K562 (cell line): ENCODE data around the gene ASCC1. TPM values are rescaled to one million over a fixed set of nuclear protein-coding genes. Genes with fewer than 3 reads are reported as not detected.

Experiments used
- ATAC-seq: fragments of 200-7000 bp; cut with Tn5 transposase; 3 replicates; pipeline ENCODE4 v1.9.1; 2020; ENCODE audit warnings: moderate library complexity
- BruUV-seq: library from RNA; stranded (reverse); fragments of 400-500 nt; replicated peaks from 2 replicates; lab custom pipeline; 2021; lab: Mats Ljungman, UMichigan
- CTCF ChIA-PET: fragments of 300-600 bp; formaldehyde crosslinking; extraction: SDS; loops from one replicate; lab custom pipeline; 2021; ENCODE audit warnings: low intra/inter-chr PET ratio; lab: Yijun Ruan, JAX
- POLR2A ChIA-PET: fragments of 300-600, 350-650 bp; sonication (Branson Sonifier 250); formaldehyde crosslinking; extraction: SDS; loops from one replicate; lab custom pipeline; 2021; ENCODE audit warnings: antibody characterized with exemption, inconsistent platforms; lab: Yijun Ruan, JAX
- DNase-seq, 4 experiments: peaks; one replicate each; pipeline versions ENCODE4 v3.0.0 to v3.0.0-alpha.2; 2011 to 2018; ENCODE audit warnings: low spot score in 3 of 4, mixed read lengths in 3 of 4; ENCODE audit errors: extremely low read depth in 1 of 4
- FAIRE-seq: peaks from 2 replicates; lab custom pipeline; 2011; peaks lifted over from hg19 to GRCh38; lab: Jason Lieb, UNC
- H2AFZ ChIP-seq: 2 replicates; pipeline ENCODE4 v1.6.0; 2011; ENCODE audit warnings: low read depth, low read length, control low read depth, inconsistent platforms
- H3K27ac ChIP-seq: fragments of 200-600 bp; 3 replicates; pipeline ENCODE4 v1.8.0; 2011; ENCODE audit warnings: low read depth, mild to moderate bottlenecking, control low read depth, inconsistent platforms, low read length, moderate library complexity, mixed read lengths; ENCODE audit errors: extremely low read depth
- H3K27me3 ChIP-seq, 2 experiments: fragments of 300-600 bp in 1 of 2; 2 replicates in 1 of 2; 3 replicates in 1 of 2; pipeline versions ENCODE4 v1.6.0 to v1.8.0; 2011; ENCODE audit warnings: inconsistent platforms in 2 of 2, low read length in 2 of 2, mild to moderate bottlenecking in 1 of 2, mixed read lengths in 1 of 2, moderate library complexity in 1 of 2; ENCODE audit not compliant: control insufficient read depth in 2 of 2, insufficient read depth in 2 of 2
- H3K36me3 ChIP-seq: fragments of 300-600 bp; 3 replicates; pipeline ENCODE4 v1.8.0; 2011; ENCODE audit warnings: mild to moderate bottlenecking, low read length, inconsistent platforms; ENCODE audit not compliant: control insufficient read depth, insufficient read depth
- H3K4me1 ChIP-seq, 2 experiments: fragments of 200-600 bp in 1 of 2; replicated peaks in 1 of 2; 2 replicates in 1 of 2; 3 replicates in 1 of 2; pipeline versions ENCODE4 v1.5.1 to v1.8.0; 2011; ENCODE audit warnings: inconsistent platforms in 2 of 2, low read length in 2 of 2, mild to moderate bottlenecking in 1 of 2, mixed read lengths in 1 of 2, moderate library complexity in 1 of 2; ENCODE audit not compliant: control insufficient read depth in 2 of 2, insufficient read depth in 2 of 2
- H3K4me2 ChIP-seq: 2 replicates; pipeline ENCODE4 v1.6.1; 2011; ENCODE audit warnings: low read length, control low read depth, inconsistent platforms, mixed read lengths; ENCODE audit not compliant: insufficient read depth
- H3K4me3 ChIP-seq: fragments of 200-600 bp; sonication (generic), shearing (Covaris generic); 2 replicates; pipeline ENCODE4 v1.5.1; 2016; ENCODE audit warnings: control low read depth, inconsistent platforms
- H3K79me2 ChIP-seq: fragments of 200-600 bp; 3 replicates; pipeline ENCODE4 v1.8.0; 2011; ENCODE audit warnings: low read length, inconsistent platforms; ENCODE audit not compliant: control insufficient read depth, insufficient read depth
- H3K9ac ChIP-seq, 2 experiments: 2 replicates each; pipeline versions ENCODE4 v1.6.0 to v1.6.1; 2011; ENCODE audit warnings: low read depth in 2 of 2, low read length in 2 of 2, control low read depth in 1 of 2, inconsistent platforms in 1 of 2, mild to moderate bottlenecking in 1 of 2, mixed read lengths in 1 of 2; ENCODE audit not compliant: insufficient read depth in 1 of 2
- H3K9me1 ChIP-seq: one replicate; pipeline ENCODE4 v1.6.0; 2011; ENCODE audit warnings: inconsistent platforms, mild to moderate bottlenecking, low read length, moderate library complexity; ENCODE audit not compliant: control insufficient read depth, insufficient read depth
- H3K9me3 ChIP-seq: replicated peaks from 2 replicates; pipeline ENCODE4 v1.5.1; 2011; ENCODE audit warnings: low read depth, low read length, inconsistent platforms; ENCODE audit not compliant: control insufficient read depth, insufficient read depth
- H4K20me1 ChIP-seq: replicated peaks from 2 replicates; pipeline ENCODE4 v1.6.1; 2011; ENCODE audit warnings: low read length, inconsistent platforms, mixed read lengths; ENCODE audit not compliant: control insufficient read depth, insufficient read depth
- EP400 ChIP-seq: fragments of 450-650 bp; IDR thresholded peaks from 2 replicates; pipeline ENCODE4 v1.6.1; 2017; ENCODE audit warnings: antibody characterized with exemption, mild to moderate bottlenecking, moderate library complexity
- GABPB2 ChIP-seq: fragments of 250-450 bp; sonication (Bioruptor Pico); conservative IDR thresholded peaks from 2 replicates; pipeline ENCODE4 v1.5.1; 2021; ENCODE audit warnings: mild to moderate bottlenecking
- PREB ChIP-seq: sonication (generic); formaldehyde crosslinking; IDR thresholded peaks from 2 replicates; pipeline ENCODE4 v1.8.1; 2023; ENCODE audit warnings: mild to moderate bottlenecking, missing genetic modification reagents
- ZFP30 ChIP-seq: fragments of 250-450 bp; sonication (Bioruptor Pico); IDR thresholded peaks from 2 replicates; pipeline ENCODE4 v1.8.0; 2022; ENCODE audit warnings: moderate library complexity, mild to moderate bottlenecking, inconsistent platforms, borderline replicate concordance
- ZNF395 ChIP-seq: fragments of 200-800 bp; sonication (Bioruptor generic); IDR thresholded peaks from 2 replicates; pipeline ENCODE4 v1.6.1; 2017; ENCODE audit warnings: missing genetic modification characterization, missing compliant biosample characterization
- ZNF79 ChIP-seq: fragments of 250-450 bp; sonication (Bioruptor Pico); IDR thresholded peaks from 2 replicates; pipeline ENCODE4 v1.4.0; 2020; ENCODE audit warnings: low read depth, mild to moderate bottlenecking, moderate library complexity
- WGBS: fragments of 100-300 bp; shearing (Covaris generic); methylation state at CpG from one replicate; pipeline ENCODE4 v1.1.6; 2016; ENCODE audit warnings: low coverage, mixed read lengths; ENCODE audit not compliant: insufficient coverage; ENCODE audit errors: missing lambda C conversion rate; 5-methylcytosine and 5-hydroxymethylcytosine counted together
- in situ Hi-C: fragments of 300-500 bp; cut with MboI; formaldehyde crosslinking; loops from 4 replicates; pipeline ENCODE4 v1.15.0; 2018; ENCODE audit warnings: inconsistent platforms, mixed read lengths
- intact Hi-C: fragments of 100-400 bp; cut with micrococcal nuclease; formaldehyde crosslinking; loops from 2 replicates; pipeline ENCODE4 v1.14.2; 2022
- polyA plus RNA-seq, 8 experiments: library from polyadenylated mRNA; depleted of rRNA in 4 of 8; stranded (reverse) in 5 of 8; unstranded in 3 of 8; fragments of >200 nt; fragmentation: Nextera tagmentation in 2 of 8; fragmentation: Illumina TruSeq in 1 of 8; extraction: Ambion mirVana in 2 of 8; extraction: Trizol in 1 of 8; gene quantifications; 2 replicates each; pipeline versions ENCODE4 v1.2.1 to v1.2.3, GENCODE V29; 2011 to 2014; ENCODE audit warnings: inconsistent platforms in 1 of 8, missing spikeins in 1 of 8
- total RNA-seq, 7 experiments: library from RNA; depleted of rRNA in 6 of 7; stranded (reverse); fragments of >200 nt in 6 of 7; fragmentation: Illumina TruSeq in 2 of 7; extraction: Trizol in 2 of 7; gene quantifications; 2 replicates each; pipeline versions ENCODE4 v1.2.1 to v1.2.3, GENCODE V29; 2011 to 2021; ENCODE audit warnings: low replicate concordance in 1 of 7

Gene ASCC1
- total and polyA plus RNA-seq, 9 of the 15 experiments (the other 6 are each of a cell fraction or from before 2014, with no cell fraction given), result 31.7 to 73.3 (median 52.8) TPM

- TF ChIP-seq ZNF395 (CRISPR knock-in tag), result no peak
- TF ChIP-seq GABPB2 (CRISPR knock-in tag), result no peak
- no peak for TF ChIP-seq EP400
Measured at GRCh38 chr10:72107325-72108003, 108.6 kb downstream of the ASCC1 start (continued).

- Histone ChIP-seq H3K4me2 (no peak overlapping the region), H3K27me3 (no peaks in the 10 kb centered on the region), H3K9ac (no peak overlapping the region), H4K20me1 (no peaks in the 10 kb centered on the region), H3K4me1 (no peaks in the 10 kb centered on the region), H3K4me3 (no peak overlapping the region), H3K9me3 (no peaks in the 10 kb centered on the region), H2AFZ (no peak overlapping the region), H3K36me3 (peaks cover 5% of the 10 kb centered on the region; the same call in 1 of the 3 replicates), H3K9me1 (no peaks in the 10 kb centered on the region), H3K79me2 (no peaks in the 10 kb centered on the region), H3K27ac (no peak overlapping the region)
- ATAC-seq (no peak), FAIRE-seq (no peak), DNase-seq (no peak)
- intact Hi-C loops, result no loop called here
- ChIA-PET CTCF (no interaction called here), POLR2A (interaction anchor here (0.7 to 1.2 kb wide), 3 partner anchors 10 to 110 kb away, joined by 3 to 6 read pairs (median 4); no protein-coding TSS in a partner anchor)
- TF ChIP-seq ZFP30 (CRISPR knock-in tag) (no peak), PREB (CRISPR knock-in tag) (no peak), ZNF79 (CRISPR knock-in tag) (no peak)
- 49% methylated on average over 2 of the region's 2 CpGs for WGBS
- no TSS peak for BruUV-seq
- in situ Hi-C loops, result no loop called here
Measured at GRCh38 chr10:72106896-72107295, 109.2 kb downstream of the ASCC1 start.
